Muscle of arm (tissue), 12 donors: Measurements from ENCODE around the gene MMP7. TPM values are rescaled to one million over a fixed set of nuclear protein-coding genes. Genes with fewer than 3 reads are reported as not detected.
"Not testable (repeated sequence)": the region's sequence is repeated elsewhere in the genome, so short reads cannot be mapped to it uniquely, and the experiment has no call there.

Source experiments
- DNase-seq: peaks from one replicate; pipeline ENCODE4 v3.0.0-alpha.2; 2013
- polyA plus RNA-seq, 12 donors: library from polyadenylated mRNA; unstranded; fragments of 120-200 nt; gene quantifications; one replicate each; pipeline ENCODE4 v1.2.1, GENCODE V29; 2013; ENCODE audit not compliant: insufficient read length in 12 of 12

Gene MMP7
- polyA plus RNA-seq, 12 donors = not detected

- DNase-seq = no peak
Observed at GRCh38 chr11:102539567-102539966, 9.0 kb upstream of the MMP7 start.

- no peak for DNase-seq
Observed at GRCh38 chr11:102538932-102539331, 8.4 kb upstream of the MMP7 start.

GRCh38 chr11:102534261-102534872, 3.8 kb upstream of the MMP7 start:
- DNase-seq = no peak

GRCh38 chr11:102528618-102529017, 1.9 kb downstream of the MMP7 start:
- no peak for DNase-seq

GRCh38 chr11:102527684-102528083, 2.9 kb downstream of the MMP7 start:
- DNase-seq = no peak

- no peak for DNase-seq
Observed at GRCh38 chr11:102527041-102527440, 3.5 kb downstream of the MMP7 start.

- DNase-seq = no peak
Observed at GRCh38 chr11:102523887-102524286, 6.7 kb downstream of the MMP7 start.

GRCh38 chr11:102523189-102523570, 7.4 kb downstream of the MMP7 start:
- no peak for DNase-seq

GRCh38 chr11:102522312-102523188, 8.0 kb downstream of the MMP7 start:
- DNase-seq = no peak

- no peak for DNase-seq
Observed at GRCh38 chr11:102521121-102521520, 9.4 kb downstream of the MMP7 start.

GRCh38 chr11:102520514-102520913, 10.0 kb downstream of the MMP7 start:
- no peak for DNase-seq

GRCh38 chr11:102518296-102519094, 12.1 kb downstream of the MMP7 start:
- DNase-seq = no peak

GRCh38 chr11:102517670-102518069, 12.9 kb downstream of the MMP7 start:
- no peak for DNase-seq

GRCh38 chr11:102516179-102516578, 14.4 kb downstream of the MMP7 start:
- no peak for DNase-seq

GRCh38 chr11:102513869-102514268, 16.7 kb downstream of the MMP7 start:
- no peak for DNase-seq

GRCh38 chr11:102510439-102511135, 20.0 kb downstream of the MMP7 start:
- no peak for DNase-seq

GRCh38 chr11:102502831-102503230, 27.7 kb downstream of the MMP7 start:
- DNase-seq = not testable (repeated sequence)

- DNase-seq = no peak
Observed at GRCh38 chr11:102500829-102501228, 29.7 kb downstream of the MMP7 start.

- no peak for DNase-seq
Observed at GRCh38 chr11:102499931-102500330, 30.6 kb downstream of the MMP7 start.

- no peak for DNase-seq
Observed at GRCh38 chr11:102499151-102499550, 31.4 kb downstream of the MMP7 start.

- no peak for DNase-seq
Observed at GRCh38 chr11:102497061-102497460, 33.5 kb downstream of the MMP7 start.
